HCT116 (cell line): ENCODE results near the gene CCL7. TPM values are rescaled to one million over a fixed set of nuclear protein-coding genes. Genes with fewer than 3 reads are reported as not detected.

Experiments
- ATAC-seq: fragments of 200-7000 bp; cut with Tn5 transposase; 2 replicates; pipeline ENCODE4 v1.9.1; 2020; ENCODE audit warnings: mild to moderate bottlenecking, moderate library complexity
- BruUV-seq: library from RNA; stranded (reverse); fragments of 400-500 nt; replicated peaks from 2 replicates; lab custom pipeline; 2021; lab: Mats Ljungman, UMichigan
- CTCF ChIA-PET: fragments of 300-600 bp; sonication (Branson Sonifier 250); formaldehyde crosslinking; loops from one replicate; lab custom pipeline; 2021; ENCODE audit warnings: antibody characterized with exemption; lab: Charles Lee
- POLR2A ChIA-PET: fragments of 300-600, 350-600 bp; sonication (Branson Sonifier 250); formaldehyde crosslinking; loops from one replicate; lab custom pipeline; 2021; ENCODE audit warnings: antibody characterized with exemption; lab: Charles Lee
- RAD21 ChIA-PET, 2 experiments: fragments of 300-600 bp; sonication (Branson Sonifier 250); formaldehyde crosslinking; loops; one replicate each; lab custom pipeline; 2023; ENCODE audit warnings: low total read pairs in 2 of 2; ENCODE audit not compliant: uncharacterized antibody in 2 of 2, unreplicated experiment in 2 of 2, low non-redundant PET in 1 of 2; lab: Charles Lee
- DNase-seq: peaks from one replicate; pipeline ENCODE4 v3.0.0-alpha.2; 2010; ENCODE audit warnings: low read depth, low spot score
- H2AFZ ChIP-seq: fragments of 200-600 bp; shearing (Covaris generic), sonication (generic); 2 replicates; pipeline ENCODE4 v1.6.1; 2017; ENCODE audit warnings: low read depth, mixed run types, mixed read lengths, antibody characterized with exemption, low read length; ENCODE audit not compliant: poor library complexity, severe bottlenecking
- H3K27ac ChIP-seq: 2 replicates; pipeline ENCODE4 v1.5.1; 2012; ENCODE audit warnings: low read depth, low read length
- H3K27me3 ChIP-seq: fragments of 200-600 bp; sonication (generic); 2 replicates; pipeline ENCODE4 v1.6.1; 2016; ENCODE audit warnings: mixed run types, low read length, mixed read lengths; ENCODE audit not compliant: insufficient read depth
- H3K36me3 ChIP-seq, 2 experiments: fragments of 200-500 bp in 1 of 2; fragments of 200-600 bp in 1 of 2; sonication (Bioruptor generic) in 1 of 2; sonication (generic) in 1 of 2; 2 replicates each; pipeline versions ENCODE4 v1.5.1 to v1.6.1; 2014 to 2016; ENCODE audit warnings: low read length in 2 of 2, inconsistent platforms in 1 of 2, mixed read lengths in 1 of 2, mixed run types in 1 of 2; ENCODE audit not compliant: insufficient read depth in 2 of 2, control insufficient read depth in 1 of 2
- H3K4me1 ChIP-seq, 2 experiments: fragments of 200-600 bp in 1 of 2; sonication (generic) in 1 of 2; 2 replicates each; pipeline versions ENCODE4 v1.5.1 to v1.6.1; 2012 to 2017; ENCODE audit warnings: low read length in 2 of 2, inconsistent platforms in 1 of 2, mild to moderate bottlenecking in 1 of 2, mixed read lengths in 1 of 2, mixed run types in 1 of 2, moderate library complexity in 1 of 2; ENCODE audit not compliant: insufficient read depth in 2 of 2, control insufficient read depth in 1 of 2
- H3K4me2 ChIP-seq: fragments of 200-600 bp; sonication (generic); 2 replicates; pipeline ENCODE4 v1.6.1; 2017; ENCODE audit warnings: mixed run types, low read length, mixed read lengths
- H3K4me3 ChIP-seq, 2 experiments: fragments of 200-600 bp in 1 of 2; sonication (generic) in 1 of 2; replicated peaks in 1 of 2; 2 replicates each; pipeline ENCODE4 v1.5.1; 2011 to 2016; ENCODE audit warnings: low read length in 2 of 2, control low read depth in 1 of 2, low read depth in 1 of 2, mild to moderate bottlenecking in 1 of 2, mixed read lengths in 1 of 2, mixed run types in 1 of 2
- H3K79me2 ChIP-seq: fragments of 200-600 bp; sonication (generic); 2 replicates; pipeline ENCODE4 v1.6.1; 2017; ENCODE audit warnings: mild to moderate bottlenecking, mixed run types, low read length, moderate library complexity, mixed read lengths; ENCODE audit not compliant: insufficient read depth
- H3K9ac ChIP-seq: fragments of 200-600 bp; sonication (generic); 2 replicates; pipeline ENCODE4 v1.6.1; 2016; ENCODE audit warnings: low read length, mixed read lengths
- H3K9me2 ChIP-seq: fragments of 200-600 bp; sonication (generic), shearing (Covaris generic); 2 replicates; pipeline ENCODE4 v1.6.1; 2017; ENCODE audit warnings: mixed run types, mild to moderate bottlenecking, moderate library complexity; ENCODE audit not compliant: insufficient read depth
- H3K9me3 ChIP-seq, 2 experiments: fragments of 200-500 bp in 1 of 2; fragments of 200-600 bp in 1 of 2; sonication (Bioruptor generic) in 1 of 2; sonication (generic) in 1 of 2; 2 replicates each; pipeline ENCODE4 v1.6.1; 2014 to 2017; ENCODE audit warnings: low read length in 2 of 2, mixed read lengths in 2 of 2, inconsistent platforms in 1 of 2, low read depth in 1 of 2, mild to moderate bottlenecking in 1 of 2, mixed run types in 1 of 2, moderate library complexity in 1 of 2; ENCODE audit not compliant: control insufficient read depth in 1 of 2, insufficient read depth in 1 of 2
- H4K20me1 ChIP-seq: fragments of 200-600 bp; sonication (generic), shearing (Covaris generic); 2 replicates; pipeline ENCODE4 v1.6.1; 2017; ENCODE audit warnings: mixed run types, mild to moderate bottlenecking, moderate library complexity; ENCODE audit not compliant: insufficient read depth
- CBX3 ChIP-seq: IDR thresholded peaks from 2 replicates; pipeline ENCODE4 v1.6.1; 2012; ENCODE audit warnings: low read depth
- CEBPB ChIP-seq: IDR thresholded peaks from 2 replicates; pipeline ENCODE4 v1.6.1; 2012; ENCODE audit warnings: low read depth
- EGR1 ChIP-seq: IDR thresholded peaks from 2 replicates; pipeline ENCODE4 v1.6.1; 2012; ENCODE audit warnings: low read depth
- ELF1 ChIP-seq: IDR thresholded peaks from 2 replicates; pipeline ENCODE4 v1.6.1; 2012; ENCODE audit warnings: low read depth, borderline replicate concordance
- FOSL1 ChIP-seq: IDR thresholded peaks from 2 replicates; pipeline ENCODE4 v1.6.1; 2012; ENCODE audit warnings: low read depth
- JUND ChIP-seq: IDR thresholded peaks from 2 replicates; pipeline ENCODE4 v1.6.1; 2012
- POLR2AphosphoS5 ChIP-seq: IDR thresholded peaks from 2 replicates; pipeline ENCODE4 v1.6.1; 2011; ENCODE audit warnings: mild to moderate bottlenecking, low read depth, low read length, moderate library complexity
- RAD21 ChIP-seq: IDR thresholded peaks from 2 replicates; pipeline ENCODE4 v1.6.1; 2012; ENCODE audit warnings: low read depth, mild to moderate bottlenecking
- SIN3A ChIP-seq: IDR thresholded peaks from 2 replicates; pipeline ENCODE4 v1.6.1; 2012; ENCODE audit warnings: low read depth
- TCF7L2 ChIP-seq: IDR thresholded peaks from 2 replicates; pipeline ENCODE4 v1.7.0; 2011; ENCODE audit warnings: borderline replicate concordance, inconsistent platforms; ENCODE audit not compliant: insufficient read depth, insufficient read length; ENCODE audit errors: extremely low read depth
- ZFX ChIP-seq: fragments of 450-650 bp; IDR thresholded peaks from 2 replicates; pipeline ENCODE4 v1.6.1; 2017
- intact Hi-C: fragments of 100-400 bp; cut with micrococcal nuclease; formaldehyde crosslinking; loops from 2 replicates; pipeline ENCODE4 v1.10.0; 2022
- total RNA-seq: library from RNA; stranded (reverse); gene quantifications from one replicate; pipeline ENCODE4 v1.2.1, GENCODE V29; 2021; ENCODE audit not compliant: unreplicated experiment
- TF ChIP-seq, protein P1 (sequence below): IDR thresholded peaks from 2 replicates; pipeline ENCODE4 v1.6.1; 2012
- TF ChIP-seq, protein P2 (sequence below), 3 experiments: fragments of 200-600 bp in 1 of 3; sonication (generic) in 1 of 3; IDR thresholded peaks in 2 of 3; conservative IDR thresholded peaks in 1 of 3; 2 replicates each; pipeline ENCODE4 v1.5.1; 2012 to 2017; ENCODE audit warnings: low read depth in 2 of 3, low read length in 2 of 3, antibody characterized with exemption in 1 of 3, borderline replicate concordance in 1 of 3, control low read depth in 1 of 3, mild to moderate bottlenecking in 1 of 3, mixed read lengths in 1 of 3, mixed run types in 1 of 3, moderate library complexity in 1 of 3; ENCODE audit not compliant: insufficient read depth in 1 of 3
- TF ChIP-seq, protein P3 (sequence below): IDR thresholded peaks from 2 replicates; pipeline ENCODE4 v1.6.1; 2012
- TF ChIP-seq, protein P4 (sequence below): IDR thresholded peaks from 2 replicates; pipeline ENCODE4 v1.6.1; 2012; ENCODE audit warnings: low read depth

Gene CCL7
- total RNA-seq, 1 experiment from 2014 or later: not detected

DNA sequence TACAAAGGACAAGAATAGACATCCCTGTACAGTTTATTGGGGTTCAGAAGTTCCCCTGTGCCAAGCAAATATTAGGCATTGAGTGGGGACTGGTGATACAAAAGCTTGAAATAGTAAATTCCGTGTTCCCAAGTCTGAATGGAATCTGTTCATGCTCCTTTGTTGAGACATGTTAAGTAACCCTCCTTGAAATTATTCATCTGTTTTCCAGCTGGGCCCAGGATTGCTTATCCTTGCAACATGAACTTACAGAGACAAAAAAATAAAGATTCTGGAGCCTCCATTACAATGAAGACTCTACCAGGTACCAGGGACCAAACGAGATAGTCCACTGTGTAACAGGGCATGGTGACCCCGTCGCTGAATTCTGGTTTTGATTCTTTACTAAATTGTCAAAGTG, 43.1 kb downstream of the CCL7 start:
- Histone ChIP-seq H4K20me1 (no peaks in the 10 kb centered on the region), H3K27me3 (peaks cover 8% of the 10 kb centered on the region; the same call in 1 of the 2 replicates), H3K36me3 (no peaks in the 10 kb centered on the region), H3K9me3 (no peaks in the 10 kb centered on the region), H3K4me3 (no peak overlapping the region), H2AFZ (no peak overlapping the region), H3K9ac (no peak overlapping the region), H3K79me2 (no peaks in the 10 kb centered on the region), H3K4me2 (no peak overlapping the region), H3K9me2 (no peaks in the 10 kb centered on the region), H3K4me1 (no peaks in the 10 kb centered on the region), H3K27ac (no peak overlapping the region)
- ATAC-seq (no peak), DNase-seq (no peak)
- CTCF ChIA-PET: no interaction called here
- intact Hi-C loops: no loop called here
- BruUV-seq: no TSS peak
- RAD21 ChIA-PET: no interaction called here
- POLR2A ChIA-PET: no interaction called here
- no peak for TF ChIP-seq ELF1
- no peak for TF ChIP-seq POLR2AphosphoS5
- TF ChIP-seq, protein P1, sequence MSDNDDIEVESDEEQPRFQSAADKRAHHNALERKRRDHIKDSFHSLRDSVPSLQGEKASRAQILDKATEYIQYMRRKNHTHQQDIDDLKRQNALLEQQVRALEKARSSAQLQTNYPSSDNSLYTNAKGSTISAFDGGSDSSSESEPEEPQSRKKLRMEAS: no peak
- TF ChIP-seq, protein P2, sequence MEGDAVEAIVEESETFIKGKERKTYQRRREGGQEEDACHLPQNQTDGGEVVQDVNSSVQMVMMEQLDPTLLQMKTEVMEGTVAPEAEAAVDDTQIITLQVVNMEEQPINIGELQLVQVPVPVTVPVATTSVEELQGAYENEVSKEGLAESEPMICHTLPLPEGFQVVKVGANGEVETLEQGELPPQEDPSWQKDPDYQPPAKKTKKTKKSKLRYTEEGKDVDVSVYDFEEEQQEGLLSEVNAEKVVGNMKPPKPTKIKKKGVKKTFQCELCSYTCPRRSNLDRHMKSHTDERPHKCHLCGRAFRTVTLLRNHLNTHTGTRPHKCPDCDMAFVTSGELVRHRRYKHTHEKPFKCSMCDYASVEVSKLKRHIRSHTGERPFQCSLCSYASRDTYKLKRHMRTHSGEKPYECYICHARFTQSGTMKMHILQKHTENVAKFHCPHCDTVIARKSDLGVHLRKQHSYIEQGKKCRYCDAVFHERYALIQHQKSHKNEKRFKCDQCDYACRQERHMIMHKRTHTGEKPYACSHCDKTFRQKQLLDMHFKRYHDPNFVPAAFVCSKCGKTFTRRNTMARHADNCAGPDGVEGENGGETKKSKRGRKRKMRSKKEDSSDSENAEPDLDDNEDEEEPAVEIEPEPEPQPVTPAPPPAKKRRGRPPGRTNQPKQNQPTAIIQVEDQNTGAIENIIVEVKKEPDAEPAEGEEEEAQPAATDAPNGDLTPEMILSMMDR (IDR thresholded peaks at IDR 0.05 in 2 of 3, conservative IDR thresholded peaks at IDR 0.05 in 1 of 3; ENCODE audit: borderline replicate concordance in 1 of 3, insufficient read depth in 1 of 3, low read depth in 2 of 3, low read length in 2 of 3): no peak
- no peak for TF ChIP-seq JUND
- TF ChIP-seq CEBPB: no peak
- no peak for TF ChIP-seq EGR1
- TF ChIP-seq RAD21: no peak
- TF ChIP-seq TCF7L2: no peak
- TF ChIP-seq FOSL1: no peak
- no peak for TF ChIP-seq CBX3
- TF ChIP-seq SIN3A: no peak
- TF ChIP-seq ZFX: no peak
- TF ChIP-seq, protein P3, sequence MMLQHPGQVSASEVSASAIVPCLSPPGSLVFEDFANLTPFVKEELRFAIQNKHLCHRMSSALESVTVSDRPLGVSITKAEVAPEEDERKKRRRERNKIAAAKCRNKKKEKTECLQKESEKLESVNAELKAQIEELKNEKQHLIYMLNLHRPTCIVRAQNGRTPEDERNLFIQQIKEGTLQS: no peak
- TF ChIP-seq, protein P4, sequence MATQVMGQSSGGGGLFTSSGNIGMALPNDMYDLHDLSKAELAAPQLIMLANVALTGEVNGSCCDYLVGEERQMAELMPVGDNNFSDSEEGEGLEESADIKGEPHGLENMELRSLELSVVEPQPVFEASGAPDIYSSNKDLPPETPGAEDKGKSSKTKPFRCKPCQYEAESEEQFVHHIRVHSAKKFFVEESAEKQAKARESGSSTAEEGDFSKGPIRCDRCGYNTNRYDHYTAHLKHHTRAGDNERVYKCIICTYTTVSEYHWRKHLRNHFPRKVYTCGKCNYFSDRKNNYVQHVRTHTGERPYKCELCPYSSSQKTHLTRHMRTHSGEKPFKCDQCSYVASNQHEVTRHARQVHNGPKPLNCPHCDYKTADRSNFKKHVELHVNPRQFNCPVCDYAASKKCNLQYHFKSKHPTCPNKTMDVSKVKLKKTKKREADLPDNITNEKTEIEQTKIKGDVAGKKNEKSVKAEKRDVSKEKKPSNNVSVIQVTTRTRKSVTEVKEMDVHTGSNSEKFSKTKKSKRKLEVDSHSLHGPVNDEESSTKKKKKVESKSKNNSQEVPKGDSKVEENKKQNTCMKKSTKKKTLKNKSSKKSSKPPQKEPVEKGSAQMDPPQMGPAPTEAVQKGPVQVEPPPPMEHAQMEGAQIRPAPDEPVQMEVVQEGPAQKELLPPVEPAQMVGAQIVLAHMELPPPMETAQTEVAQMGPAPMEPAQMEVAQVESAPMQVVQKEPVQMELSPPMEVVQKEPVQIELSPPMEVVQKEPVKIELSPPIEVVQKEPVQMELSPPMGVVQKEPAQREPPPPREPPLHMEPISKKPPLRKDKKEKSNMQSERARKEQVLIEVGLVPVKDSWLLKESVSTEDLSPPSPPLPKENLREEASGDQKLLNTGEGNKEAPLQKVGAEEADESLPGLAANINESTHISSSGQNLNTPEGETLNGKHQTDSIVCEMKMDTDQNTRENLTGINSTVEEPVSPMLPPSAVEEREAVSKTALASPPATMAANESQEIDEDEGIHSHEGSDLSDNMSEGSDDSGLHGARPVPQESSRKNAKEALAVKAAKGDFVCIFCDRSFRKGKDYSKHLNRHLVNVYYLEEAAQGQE: no peak
